ENCODE measurements around the gene FEN1.

Gene FEN1

DNA sequence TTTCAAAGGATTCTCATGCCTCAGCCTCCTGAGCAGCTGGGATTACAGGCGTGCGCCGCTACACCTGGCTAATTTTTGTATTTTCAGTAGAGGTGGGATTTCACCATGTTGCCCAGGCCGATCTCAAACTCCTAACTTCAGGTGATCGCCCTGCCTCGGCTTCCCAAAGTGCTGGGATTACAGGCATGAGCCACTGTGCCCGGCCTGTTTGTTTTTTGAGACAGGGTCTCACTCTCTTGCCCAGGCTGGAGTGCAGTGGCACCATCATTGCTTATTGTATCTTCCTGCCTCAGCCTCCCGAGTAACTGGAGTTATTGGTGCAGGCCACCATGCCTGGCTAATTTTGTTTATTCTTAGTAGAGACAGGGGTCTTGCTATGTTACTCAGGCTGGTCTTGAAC, 43.5 kb downstream of the FEN1 start:
- CTCF ChIA-PET, result interaction anchor here (0.7 to 1.0 kb wide), 2 partner anchors 18 to 35 kb away, joined by 3 to 5 read pairs; no protein-coding TSS in a partner anchor
- POLR2A ChIA-PET, result no interaction called here
- Histone ChIP-seq H3K4me3 (ENCODE audit: low read depth, low read length) (no peak overlapping the region), H3K27ac (ENCODE audit: extremely low read depth, low read depth, low read length) (no peak overlapping the region), H3K9me3 (ENCODE audit: control insufficient read depth, insufficient read depth, low read depth, low read length) (no peaks in the 10 kb centered on the region), H3K4me1 (ENCODE audit: control insufficient read depth, insufficient read depth, low read length) (no peaks in the 10 kb centered on the region), H3K36me3 (ENCODE audit: control insufficient read depth in 2 of 2, insufficient read depth in 1 of 2, low read length in 2 of 2) (peaks cover 3 to 13% of the 10 kb centered on the region in 2 experiments; a peak in 2 of 3 replicates)
- TF ChIP-seq ZNF175 (tag by site-specific recombination; IDR thresholded peaks at IDR 0.05) (no peak), ZNF777 (tag by site-specific recombination; IDR thresholded peaks at IDR 0.05; ENCODE audit: borderline replicate concordance) (no peak), ZNF23 (tag by site-specific recombination; IDR thresholded peaks at IDR 0.05; ENCODE audit: borderline replicate concordance) (no peak), ZNF121 (tag by site-specific recombination; IDR thresholded peaks at IDR 0.05) (0 out of 2 replicates have a peak, but pooled peaks have one; percentile 50), ZNF292 (tag by site-specific recombination; IDR thresholded peaks at IDR 0.05; ENCODE audit: borderline replicate concordance, low read depth) (no peak), ZNF214 (tag by site-specific recombination; IDR thresholded peaks at IDR 0.05; ENCODE audit: borderline replicate concordance) (no peak)

DNA sequence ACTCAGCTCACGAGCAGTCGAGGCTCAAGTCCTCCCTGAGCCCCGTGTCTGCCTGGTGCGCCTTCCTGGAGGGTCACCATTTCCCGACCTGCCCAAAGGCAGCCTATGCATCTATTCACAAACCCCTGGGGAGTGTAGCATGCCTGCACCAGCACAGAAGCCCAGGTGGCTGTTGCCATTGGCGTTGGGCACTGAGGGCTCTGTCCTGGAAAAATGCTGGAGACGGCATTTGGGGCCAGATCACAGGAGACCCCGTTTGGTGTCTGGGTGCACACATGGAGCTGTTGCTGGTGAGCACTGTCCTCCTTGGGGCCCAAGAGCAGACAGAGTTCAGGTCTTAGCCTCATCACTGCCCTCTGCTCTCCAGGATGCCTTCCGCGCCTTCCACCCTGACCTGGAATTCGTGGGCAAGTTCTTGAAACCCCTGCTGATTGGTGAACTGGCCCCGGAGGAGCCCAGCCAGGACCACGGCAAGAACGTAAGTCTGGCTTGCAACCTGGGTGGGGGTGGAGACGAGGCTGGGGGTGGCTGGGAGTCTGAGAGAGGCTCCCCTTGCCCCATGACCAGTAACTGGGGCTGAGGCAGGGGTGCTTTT, 44.8 kb downstream of the FEN1 start:
- ChIA-PET CTCF (interaction anchor here (0.6 kb wide), 1 partner anchor 9 kb away, joined by 3 read pairs; the partner anchor contains the start of gene FADS2), POLR2A (interaction anchor here (0.6 kb wide), 1 partner anchor 115 kb away, joined by 3 read pairs; no protein-coding TSS in a partner anchor)
- Histone ChIP-seq H3K27ac (ENCODE audit: extremely low read depth, low read depth, low read length) (no peak overlapping the region), H3K9me3 (ENCODE audit: control insufficient read depth, insufficient read depth, low read depth, low read length) (no peaks in the 10 kb centered on the region), H3K4me3 (ENCODE audit: low read depth, low read length) (no peak overlapping the region), H3K4me1 (ENCODE audit: control insufficient read depth, insufficient read depth, low read length) (no peaks in the 10 kb centered on the region), H3K36me3 (ENCODE audit: control insufficient read depth in 2 of 2, insufficient read depth in 1 of 2, low read length in 2 of 2) (peaks cover 5 to 19% of the 10 kb centered on the region in 2 experiments; a peak in 2 of 3 replicates)
- TF ChIP-seq, protein P1, sequence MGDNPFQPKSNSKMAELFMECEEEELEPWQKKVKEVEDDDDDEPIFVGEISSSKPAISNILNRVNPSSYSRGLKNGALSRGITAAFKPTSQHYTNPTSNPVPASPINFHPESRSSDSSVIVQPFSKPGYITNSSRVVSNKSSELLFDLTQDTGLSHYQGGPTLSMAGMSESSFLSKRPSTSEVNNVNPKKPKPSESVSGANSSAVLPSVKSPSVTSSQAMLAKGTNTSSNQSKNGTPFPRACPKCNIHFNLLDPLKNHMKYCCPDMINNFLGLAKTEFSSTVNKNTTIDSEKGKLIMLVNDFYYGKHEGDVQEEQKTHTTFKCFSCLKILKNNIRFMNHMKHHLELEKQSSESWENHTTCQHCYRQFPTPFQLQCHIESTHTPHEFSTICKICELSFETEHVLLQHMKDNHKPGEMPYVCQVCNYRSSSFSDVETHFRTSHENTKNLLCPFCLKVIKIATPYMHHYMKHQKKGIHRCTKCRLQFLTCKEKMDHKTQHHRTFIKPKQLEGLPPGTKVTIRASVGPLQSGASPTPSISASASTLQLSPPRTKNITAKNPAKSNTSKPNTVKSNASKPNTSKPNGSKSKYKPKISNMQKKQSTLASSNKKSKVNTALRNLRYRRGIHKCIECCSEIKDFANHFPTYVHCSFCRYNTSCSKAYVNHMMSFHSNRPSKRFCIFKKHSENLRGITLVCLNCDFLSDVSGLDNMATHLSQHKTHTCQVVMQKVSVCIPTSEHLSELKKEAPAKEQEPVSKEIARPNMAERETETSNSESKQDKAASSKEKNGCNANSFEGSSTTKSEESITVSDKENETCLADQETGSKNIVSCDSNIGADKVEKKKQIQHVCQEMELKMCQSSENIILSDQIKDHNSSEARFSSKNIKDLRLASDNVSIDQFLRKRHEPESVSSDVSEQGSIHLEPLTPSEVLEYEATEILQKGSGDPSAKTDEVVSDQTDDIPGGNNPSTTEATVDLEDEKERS (tag by site-specific recombination; IDR thresholded peaks at IDR 0.05), result no peak

DNA sequence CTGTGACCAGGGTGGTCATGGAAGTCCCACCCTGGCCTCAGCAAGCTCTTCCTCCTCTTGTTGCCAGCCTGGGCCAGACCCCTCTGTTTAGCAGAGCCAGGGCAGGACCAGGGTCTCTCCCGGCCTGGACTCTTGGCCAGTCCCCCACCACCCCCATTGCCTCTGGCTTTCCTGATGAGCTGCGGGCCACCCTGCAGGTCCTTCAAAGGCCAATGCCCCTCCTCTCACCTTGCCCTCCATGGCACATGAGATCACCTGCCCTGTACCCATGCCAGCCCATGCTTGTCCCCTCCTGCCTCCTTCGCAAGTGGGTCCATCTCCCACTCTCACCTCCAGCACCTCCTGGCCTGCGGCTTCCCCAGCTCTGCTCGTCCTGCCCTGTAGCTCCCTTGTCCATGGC, 45.8 kb downstream of the FEN1 start:
- no peaks in the 10 kb centered on the region for H3K9me3 ChIP-seq (ENCODE audit: control insufficient read depth, insufficient read depth, low read depth, low read length)
- H3K4me3 ChIP-seq (ENCODE audit: low read depth, low read length), result no peak overlapping the region
- CTCF ChIA-PET, result no interaction called here
- POLR2A ChIA-PET, result interaction anchor here (0.7 kb wide), 1 partner anchor 9 kb away, joined by 3 read pairs; no protein-coding TSS in a partner anchor
- H3K4me1 ChIP-seq (ENCODE audit: control insufficient read depth, insufficient read depth, low read length), result no peaks in the 10 kb centered on the region
- H3K36me3 ChIP-seq (ENCODE audit: control insufficient read depth in 2 of 2, insufficient read depth in 1 of 2, low read length in 2 of 2), result peaks cover 8 to 21% of the 10 kb centered on the region in 2 experiments; a peak in 2 of 3 replicates
- no peak overlapping the region for H3K27ac ChIP-seq (ENCODE audit: extremely low read depth, low read depth, low read length)
- TF ChIP-seq ZNF707 (tag by site-specific recombination; IDR thresholded peaks at IDR 0.05), result no peak
- TF ChIP-seq ZNF776 (tag by site-specific recombination; IDR thresholded peaks at IDR 0.05; ENCODE audit: borderline replicate concordance), result no peak
- no peak for TF ChIP-seq ZNF610 (tag by site-specific recombination; IDR thresholded peaks at IDR 0.05; ENCODE audit: borderline replicate concordance)
- no peak for TF ChIP-seq ZNF184 (tag by site-specific recombination; IDR thresholded peaks at IDR 0.05)
- TF ChIP-seq, protein P2, sequence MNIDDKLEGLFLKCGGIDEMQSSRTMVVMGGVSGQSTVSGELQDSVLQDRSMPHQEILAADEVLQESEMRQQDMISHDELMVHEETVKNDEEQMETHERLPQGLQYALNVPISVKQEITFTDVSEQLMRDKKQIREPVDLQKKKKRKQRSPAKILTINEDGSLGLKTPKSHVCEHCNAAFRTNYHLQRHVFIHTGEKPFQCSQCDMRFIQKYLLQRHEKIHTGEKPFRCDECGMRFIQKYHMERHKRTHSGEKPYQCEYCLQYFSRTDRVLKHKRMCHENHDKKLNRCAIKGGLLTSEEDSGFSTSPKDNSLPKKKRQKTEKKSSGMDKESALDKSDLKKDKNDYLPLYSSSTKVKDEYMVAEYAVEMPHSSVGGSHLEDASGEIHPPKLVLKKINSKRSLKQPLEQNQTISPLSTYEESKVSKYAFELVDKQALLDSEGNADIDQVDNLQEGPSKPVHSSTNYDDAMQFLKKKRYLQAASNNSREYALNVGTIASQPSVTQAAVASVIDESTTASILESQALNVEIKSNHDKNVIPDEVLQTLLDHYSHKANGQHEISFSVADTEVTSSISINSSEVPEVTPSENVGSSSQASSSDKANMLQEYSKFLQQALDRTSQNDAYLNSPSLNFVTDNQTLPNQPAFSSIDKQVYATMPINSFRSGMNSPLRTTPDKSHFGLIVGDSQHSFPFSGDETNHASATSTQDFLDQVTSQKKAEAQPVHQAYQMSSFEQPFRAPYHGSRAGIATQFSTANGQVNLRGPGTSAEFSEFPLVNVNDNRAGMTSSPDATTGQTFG (tag by site-specific recombination; IDR thresholded peaks at IDR 0.05; ENCODE audit: borderline replicate concordance), result no peak
- TF ChIP-seq, protein P3, sequence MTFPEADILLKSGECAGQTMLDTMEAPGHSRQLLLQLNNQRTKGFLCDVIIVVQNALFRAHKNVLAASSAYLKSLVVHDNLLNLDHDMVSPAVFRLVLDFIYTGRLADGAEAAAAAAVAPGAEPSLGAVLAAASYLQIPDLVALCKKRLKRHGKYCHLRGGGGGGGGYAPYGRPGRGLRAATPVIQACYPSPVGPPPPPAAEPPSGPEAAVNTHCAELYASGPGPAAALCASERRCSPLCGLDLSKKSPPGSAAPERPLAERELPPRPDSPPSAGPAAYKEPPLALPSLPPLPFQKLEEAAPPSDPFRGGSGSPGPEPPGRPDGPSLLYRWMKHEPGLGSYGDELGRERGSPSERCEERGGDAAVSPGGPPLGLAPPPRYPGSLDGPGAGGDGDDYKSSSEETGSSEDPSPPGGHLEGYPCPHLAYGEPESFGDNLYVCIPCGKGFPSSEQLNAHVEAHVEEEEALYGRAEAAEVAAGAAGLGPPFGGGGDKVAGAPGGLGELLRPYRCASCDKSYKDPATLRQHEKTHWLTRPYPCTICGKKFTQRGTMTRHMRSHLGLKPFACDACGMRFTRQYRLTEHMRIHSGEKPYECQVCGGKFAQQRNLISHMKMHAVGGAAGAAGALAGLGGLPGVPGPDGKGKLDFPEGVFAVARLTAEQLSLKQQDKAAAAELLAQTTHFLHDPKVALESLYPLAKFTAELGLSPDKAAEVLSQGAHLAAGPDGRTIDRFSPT (tag by site-specific recombination; IDR thresholded peaks at IDR 0.05), result no peak
- TF ChIP-seq MYNN (tag by site-specific recombination; IDR thresholded peaks at IDR 0.05; ENCODE audit: borderline replicate concordance), result no peak
- TF ChIP-seq, protein P4, sequence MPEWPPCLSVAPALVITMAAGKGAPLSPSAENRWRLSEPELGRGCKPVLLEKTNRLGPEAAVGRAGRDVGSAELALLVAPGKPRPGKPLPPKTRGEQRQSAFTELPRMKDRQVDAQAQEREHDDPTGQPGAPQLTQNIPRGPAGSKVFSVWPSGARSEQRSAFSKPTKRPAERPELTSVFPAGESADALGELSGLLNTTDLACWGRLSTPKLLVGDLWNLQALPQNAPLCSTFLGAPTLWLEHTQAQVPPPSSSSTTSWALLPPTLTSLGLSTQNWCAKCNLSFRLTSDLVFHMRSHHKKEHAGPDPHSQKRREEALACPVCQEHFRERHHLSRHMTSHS (tag by site-specific recombination; IDR thresholded peaks at IDR 0.05), result no peak
- TF ChIP-seq, protein P5, sequence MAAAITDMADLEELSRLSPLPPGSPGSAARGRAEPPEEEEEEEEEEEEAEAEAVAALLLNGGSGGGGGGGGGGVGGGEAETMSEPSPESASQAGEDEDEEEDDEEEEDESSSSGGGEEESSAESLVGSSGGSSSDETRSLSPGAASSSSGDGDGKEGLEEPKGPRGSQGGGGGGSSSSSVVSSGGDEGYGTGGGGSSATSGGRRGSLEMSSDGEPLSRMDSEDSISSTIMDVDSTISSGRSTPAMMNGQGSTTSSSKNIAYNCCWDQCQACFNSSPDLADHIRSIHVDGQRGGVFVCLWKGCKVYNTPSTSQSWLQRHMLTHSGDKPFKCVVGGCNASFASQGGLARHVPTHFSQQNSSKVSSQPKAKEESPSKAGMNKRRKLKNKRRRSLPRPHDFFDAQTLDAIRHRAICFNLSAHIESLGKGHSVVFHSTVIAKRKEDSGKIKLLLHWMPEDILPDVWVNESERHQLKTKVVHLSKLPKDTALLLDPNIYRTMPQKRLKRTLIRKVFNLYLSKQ (tag by site-specific recombination; IDR thresholded peaks at IDR 0.05; ENCODE audit: borderline replicate concordance), result no peak
- TF ChIP-seq HOXD13 (CRISPR knock-in tag; IDR thresholded peaks at IDR 0.05; ENCODE audit: borderline replicate concordance), result no peak
- TF ChIP-seq ZNF175 (tag by site-specific recombination; IDR thresholded peaks at IDR 0.05), result no peak
- TF ChIP-seq ZNF366 (tag by site-specific recombination; conservative IDR thresholded peaks at IDR 0.05), result no peak
- TF ChIP-seq ZNF654 (tag by site-specific recombination; IDR thresholded peaks at IDR 0.05; ENCODE audit: low read depth), result no peak
- no peak for TF ChIP-seq ZNF677 (tag by site-specific recombination; IDR thresholded peaks at IDR 0.05)
